Neutrophil (primary cell): ENCODE data around the gene CPSF4.
A peak's percentile ranks its signal among the peaks of the same experiment; 100 is the strongest.

Experiments
- H3K27ac ChIP-seq: fragments of 200-600 bp; sonication (generic); 2 replicates; pipeline ENCODE4 v1.5.1; 2016; ENCODE audit warnings: mild to moderate bottlenecking, moderate library complexity
- H3K27me3 ChIP-seq: fragments of 200-600 bp; sonication (generic); 2 replicates; pipeline ENCODE4 v1.6.0; 2016; ENCODE audit warnings: mild to moderate bottlenecking
- H3K36me3 ChIP-seq: fragments of 200-600 bp; sonication (generic); 2 replicates; pipeline ENCODE4 v1.5.1; 2017
- H3K4me1 ChIP-seq, 2 experiments: fragments of 200-600 bp in 1 of 2; sonication (generic) in 1 of 2; 1 replicate in 1 of 2; 2 replicates in 1 of 2; pipeline versions ENCODE4 v1.5.1 to v1.6.1; 2013 to 2016; ENCODE audit warnings: low read depth in 1 of 2, low read length in 1 of 2, mild to moderate bottlenecking in 1 of 2, moderate library complexity in 1 of 2; ENCODE audit not compliant: control insufficient read depth in 1 of 2, insufficient read depth in 1 of 2
- H3K4me3 ChIP-seq, 2 experiments: fragments of 200-600 bp in 1 of 2; sonication (generic) in 1 of 2; 1 replicate in 1 of 2; 2 replicates in 1 of 2; pipeline ENCODE4 v1.5.1; 2013 to 2016; ENCODE audit warnings: low read depth in 1 of 2, low read length in 1 of 2, mild to moderate bottlenecking in 1 of 2, moderate library complexity in 1 of 2
- H3K9me3 ChIP-seq: fragments of 200-600 bp; sonication (generic); 2 replicates; pipeline ENCODE4 v1.5.1; 2016
- CTCF ChIP-seq: fragments of 200-600 bp; sonication (generic); IDR thresholded peaks from 2 replicates; pipeline ENCODE4 v1.5.1; 2016; ENCODE audit warnings: antibody characterized with exemption

Gene CPSF4

DNA sequence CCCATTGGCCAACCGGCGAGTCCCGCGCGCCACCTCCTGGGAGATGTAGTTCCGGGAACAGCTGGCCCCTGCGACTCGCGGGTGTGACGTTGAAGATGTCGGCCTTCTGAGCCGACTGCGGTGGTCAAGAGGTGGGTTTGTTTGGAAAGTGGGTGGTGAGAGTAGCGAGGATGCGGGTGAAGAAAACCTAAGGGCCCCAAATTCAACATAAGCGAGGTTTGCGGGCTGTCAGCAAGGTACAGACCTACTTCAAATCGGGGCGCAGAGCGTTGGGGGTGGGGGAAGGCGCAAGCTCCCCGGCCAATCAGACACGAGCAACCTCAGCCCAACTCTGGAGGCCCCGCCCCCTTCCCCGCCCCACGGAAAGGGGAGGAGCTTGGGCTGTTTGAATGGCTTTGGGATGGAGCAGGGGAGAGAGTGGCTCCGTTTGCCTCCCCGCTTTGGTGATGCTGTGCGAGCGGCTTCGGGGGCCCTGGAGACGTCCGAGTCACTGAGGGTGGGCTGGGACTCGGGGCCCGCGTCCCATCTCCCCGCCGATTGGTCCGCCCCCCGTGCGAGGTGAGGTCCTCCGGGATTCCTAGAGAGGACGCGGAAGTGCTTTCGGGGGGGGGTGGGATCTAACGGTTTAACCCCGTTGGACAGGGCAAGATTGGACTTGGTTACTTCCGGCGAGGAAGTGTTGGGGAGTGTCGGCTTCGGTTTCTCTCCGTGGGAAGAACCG lies 66.0 kb downstream of the CPSF4 start, which contains the start of gene ZKSCAN5:
Gene ZKSCAN5 (plus strand): TSS at position 60 of the 721 bp plus-strand sequence. CDS start 1,383 bp downstream, outside the sequence.
- Histone ChIP-seq H3K9me3 (no peaks in the 10 kb centered on the region), H3K36me3 (no peaks in the 10 kb centered on the region), H3K4me3 (peak within 1 kb of the TSS; percentile 91 to 92), H3K27me3 (no peaks in the 10 kb centered on the region), H3K4me1 (peaks cover 28 to 32% of the 10 kb centered on the region in 2 experiments), H3K27ac (peak within 1 kb of the TSS; percentile 90)
- TF ChIP-seq CTCF, result peak; percentile 31

GRCh38 chr7:99505324-99505662 lies 66.5 kb downstream of the CPSF4 start:
- Histone ChIP-seq H3K4me1 (peaks cover 28 to 30% of the 10 kb centered on the region in 2 experiments), H3K27ac (peak overlapping the region; percentile 90), H3K27me3 (no peaks in the 10 kb centered on the region), H3K4me3 (peak overlapping the region; percentile 91 to 92), H3K9me3 (no peaks in the 10 kb centered on the region), H3K36me3 (no peaks in the 10 kb centered on the region)
- no peak for TF ChIP-seq CTCF
